Stimulated activated CD8-positive, alpha-beta memory T cell treated with anti-CD3 and anti-CD28 coated beads, Interleukin-4, amount 100 ng/mL, for 24 hours (primary cell): ENCODE results near the gene FBLN2.

ENCODE experiments used
- DNase-seq: peaks from one replicate; pipeline ENCODE4 v3.0.0-alpha.2; 2020; ENCODE audit warnings: low read depth

The FBLN2 gene

DNA sequence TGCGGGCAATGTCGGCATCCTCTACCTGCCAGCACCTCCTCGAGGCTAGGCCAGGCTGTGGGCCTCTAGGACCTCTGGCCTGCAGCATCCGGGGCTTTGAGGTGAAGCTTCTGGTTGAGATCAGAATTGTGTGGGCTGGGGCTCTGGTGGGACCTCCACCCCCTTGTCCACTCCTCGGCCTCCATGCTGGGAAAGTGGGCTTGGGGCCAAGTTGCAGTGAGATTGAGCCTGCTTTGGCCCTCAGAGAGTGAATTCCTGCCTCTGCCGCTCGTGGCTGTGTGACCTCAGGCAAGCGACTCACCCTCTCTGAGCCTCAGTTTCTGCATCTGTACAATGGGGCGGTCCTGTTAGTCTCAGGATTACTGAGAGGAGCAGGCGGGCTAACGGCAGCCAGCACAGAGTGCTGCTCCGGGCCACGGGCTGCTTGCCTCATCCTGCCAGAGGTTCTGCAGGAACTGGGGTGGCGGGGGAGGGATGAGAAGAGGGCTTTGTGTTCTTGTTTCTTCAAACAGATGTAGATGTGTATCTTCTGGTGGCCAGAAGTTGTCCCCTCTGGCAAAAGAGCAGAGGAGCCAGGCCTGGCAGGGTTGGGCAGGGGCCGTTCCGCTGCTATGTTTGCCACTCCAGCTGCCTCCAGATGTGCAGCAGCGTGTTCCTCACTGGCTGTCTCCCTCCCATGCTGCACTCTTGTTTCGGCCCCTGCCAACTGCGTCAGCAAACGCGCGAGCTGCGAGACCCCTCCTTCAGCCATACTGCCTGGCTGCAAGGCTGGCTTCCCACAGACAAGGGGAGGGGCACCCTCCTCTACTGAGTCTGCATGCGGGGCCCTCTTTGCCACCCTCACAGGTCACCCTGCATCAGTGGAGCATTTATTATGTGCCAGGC, 33.7 kb downstream of the FBLN2 start:
- no peak for DNase-seq

DNA sequence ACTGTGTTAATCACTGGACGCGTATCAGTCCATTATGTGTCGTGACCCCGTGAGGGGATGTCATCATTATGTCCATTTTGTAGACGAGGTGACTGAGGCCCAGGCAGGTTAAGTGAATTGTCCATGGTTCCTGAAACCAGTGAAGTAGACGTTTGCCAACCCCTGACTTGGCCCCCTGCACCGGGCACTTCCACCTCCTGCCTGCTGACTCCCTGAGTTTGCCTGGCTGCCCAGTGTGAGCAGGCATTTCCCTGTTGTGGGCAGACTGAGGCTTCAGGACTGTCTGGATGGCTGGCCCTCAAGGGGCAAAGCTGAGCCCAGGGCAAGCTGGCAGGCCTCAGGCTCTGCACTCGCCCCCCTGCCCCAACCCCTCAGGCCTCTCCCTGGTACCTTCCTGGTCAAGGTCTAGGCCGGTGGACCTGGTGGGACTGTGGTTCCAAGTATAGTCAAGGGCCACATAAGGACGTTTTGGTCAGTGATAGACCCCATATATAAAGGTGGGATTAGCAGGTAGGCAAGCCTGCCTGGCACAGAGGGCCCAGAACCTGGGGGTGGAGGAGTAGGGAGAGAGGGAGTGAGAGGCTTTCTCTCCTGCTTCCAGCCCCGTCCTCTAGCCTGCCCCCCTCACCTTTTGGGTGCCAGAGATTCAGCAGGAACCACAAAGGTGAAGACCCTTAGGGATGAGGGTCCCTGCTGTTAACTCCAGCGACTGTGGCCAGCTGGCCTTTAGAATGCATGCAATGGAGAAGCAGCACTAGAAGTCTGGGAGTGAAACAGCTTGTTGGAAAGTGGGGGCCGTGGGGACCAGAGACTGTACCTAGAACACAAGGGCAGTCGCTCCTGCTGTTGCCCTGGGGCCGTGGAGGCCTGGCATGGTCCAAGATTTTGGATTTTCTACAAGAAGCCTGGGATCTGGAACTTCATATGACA, 34.6 kb downstream of the FBLN2 start:
- no peak for DNase-seq

DNA sequence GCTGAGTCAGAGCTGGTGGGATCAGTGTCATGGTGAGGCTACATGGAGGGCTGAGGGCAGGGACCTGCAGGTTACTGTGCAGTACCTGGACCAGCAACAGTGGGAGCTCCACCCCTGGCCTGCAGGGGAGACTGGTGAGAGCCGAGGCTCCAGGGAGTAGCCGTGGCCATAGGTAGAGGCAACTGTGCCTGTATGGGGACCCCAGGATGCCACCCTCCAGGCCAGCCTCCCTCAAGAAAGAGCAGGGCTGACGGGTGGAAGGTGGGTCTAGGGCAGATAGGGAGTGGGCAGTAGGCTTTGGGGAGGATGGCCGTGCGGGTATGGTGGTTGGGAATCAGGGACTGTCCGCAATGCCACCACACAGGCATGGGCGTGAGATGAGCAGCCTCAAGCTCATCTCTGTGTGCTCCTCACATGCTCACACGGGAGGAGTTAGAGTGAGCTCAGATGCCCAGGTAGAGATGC, 35.5 kb downstream of the FBLN2 start:
- no peak for DNase-seq

GRCh38 chr3:13584901-13585300, 36.0 kb downstream of the FBLN2 start:
- no peak for DNase-seq

GRCh38 chr3:13587442-13587841, 38.5 kb downstream of the FBLN2 start:
- DNase-seq = no peak

DNA sequence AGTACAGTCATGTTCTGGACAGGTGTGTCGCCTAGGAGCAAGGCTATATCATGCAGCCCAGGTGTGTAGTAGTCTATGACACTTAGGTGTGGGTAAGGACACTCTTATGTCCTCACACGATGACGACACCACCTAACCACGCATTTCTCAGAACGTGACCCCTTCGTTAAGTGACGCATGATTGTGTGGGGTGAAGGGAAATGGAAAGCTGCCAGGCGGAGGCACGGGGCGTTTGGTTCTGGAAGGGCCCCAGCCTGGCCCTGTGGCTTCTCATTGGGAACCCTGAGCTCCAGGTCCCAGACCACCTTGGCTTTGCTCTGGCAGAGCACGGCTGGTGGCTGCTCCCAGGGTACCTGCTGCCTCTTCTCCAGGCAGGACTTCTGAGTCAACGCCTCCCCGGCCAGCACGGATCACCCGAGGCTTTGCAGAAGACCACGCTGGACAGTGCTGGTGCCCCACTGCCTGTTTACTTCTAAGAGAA, 39.3 kb downstream of the FBLN2 start:
- DNase-seq = no peak

GRCh38 chr3:13588993-13589392, 40.1 kb downstream of the FBLN2 start:
- no peak for DNase-seq

DNA sequence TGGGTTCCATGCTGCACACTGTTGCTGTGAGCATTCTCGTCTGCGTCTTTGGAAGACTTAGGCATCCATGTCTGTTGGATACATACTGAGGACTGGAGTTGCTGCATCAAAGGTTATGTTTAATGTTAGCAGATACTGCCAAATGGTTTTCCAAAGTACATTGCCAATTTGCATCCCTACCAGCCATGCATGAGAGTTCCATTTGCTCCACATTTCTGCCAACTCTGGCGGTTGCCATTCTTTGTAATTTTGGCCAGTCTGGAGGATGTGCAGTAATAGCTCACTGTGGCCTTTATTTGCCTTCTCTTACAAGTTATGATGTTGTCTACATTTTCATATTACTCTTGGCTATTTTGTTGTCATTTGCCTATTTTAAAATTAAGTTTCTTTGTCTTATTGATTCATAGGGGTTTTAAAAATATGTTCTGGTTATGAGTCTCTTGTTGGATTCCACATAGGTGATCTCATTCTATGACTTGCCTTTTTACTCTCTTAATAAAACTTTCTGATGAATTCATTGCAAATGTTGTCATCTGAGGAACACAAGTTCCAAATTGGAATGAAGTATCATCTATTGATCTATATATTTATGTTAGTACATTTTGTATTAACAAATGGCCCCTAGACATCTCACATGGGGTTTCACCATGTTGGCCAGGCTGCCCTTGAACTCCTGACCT, 42.1 kb downstream of the FBLN2 start:
- DNase-seq = no peak

DNA sequence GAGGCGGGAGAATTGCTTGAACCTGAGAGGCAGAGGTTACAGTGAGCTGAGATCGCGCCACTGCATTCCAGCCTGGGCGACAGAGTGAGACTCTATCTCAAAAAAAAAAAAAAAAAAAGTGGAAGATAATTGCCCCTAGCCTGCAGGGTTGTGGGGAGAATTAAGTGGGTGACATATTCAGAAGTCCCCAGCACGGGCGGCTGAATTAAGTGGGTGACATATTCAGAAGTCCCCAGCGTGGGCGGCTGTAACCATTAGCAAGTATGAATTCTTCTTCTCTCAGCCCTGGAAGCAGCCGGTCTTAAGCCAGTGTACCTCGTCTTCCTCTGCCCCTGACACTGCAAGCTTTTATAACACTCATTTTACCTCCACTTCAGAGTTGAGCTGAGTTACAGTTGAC, 44.7 kb downstream of the FBLN2 start:
- DNase-seq = no peak

DNA sequence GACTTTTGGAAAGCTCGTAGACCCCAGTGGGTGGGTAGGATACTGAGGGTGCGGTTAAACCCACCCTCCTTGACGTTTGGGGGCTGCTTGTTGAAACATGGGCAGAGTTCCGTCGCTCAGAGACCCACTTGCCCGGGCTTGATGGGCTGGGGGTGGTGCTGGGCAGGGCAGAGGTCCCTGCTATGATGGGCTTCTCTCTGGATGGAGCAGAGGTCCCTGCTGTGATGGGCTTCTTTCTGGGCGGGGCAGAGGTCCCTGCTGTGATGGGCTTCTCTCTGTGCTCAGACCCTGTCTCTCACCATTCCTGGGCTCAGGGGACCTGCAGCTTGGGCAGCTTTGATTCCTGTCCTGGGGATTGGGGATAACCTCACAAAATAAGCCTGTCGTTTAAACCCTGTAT, 45.2 kb downstream of the FBLN2 start:
- DNase-seq = no peak

DNA sequence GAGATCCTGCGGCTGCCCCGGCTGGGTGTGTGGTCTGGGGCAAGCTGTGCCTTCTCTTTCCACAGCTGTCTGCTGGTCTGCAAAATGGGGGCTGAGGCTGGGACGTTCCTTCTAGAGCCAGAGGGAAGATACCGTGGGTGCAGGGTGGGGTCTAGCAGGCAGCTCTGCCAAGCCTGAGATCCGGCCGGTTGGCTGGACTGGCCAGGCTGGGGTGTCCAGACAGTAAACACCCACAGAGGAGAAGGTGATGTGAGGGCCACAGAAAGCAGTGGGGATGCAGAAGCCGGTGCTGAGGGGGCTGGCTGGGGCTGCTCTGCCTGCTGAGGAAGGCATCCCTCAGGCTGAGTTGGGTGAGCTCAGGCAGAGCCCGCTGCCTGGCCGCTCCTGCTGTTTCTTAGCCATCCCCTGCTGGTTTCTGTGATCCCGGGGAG, 46.1 kb downstream of the FBLN2 start:
- DNase-seq = no peak

- no peak for DNase-seq
Observed at GRCh38 chr3:13595485-13595884, 46.6 kb downstream of the FBLN2 start.

GRCh38 chr3:13596426-13597205, 47.7 kb downstream of the FBLN2 start:
- DNase-seq = no peak

GRCh38 chr3:13597661-13598060, 48.7 kb downstream of the FBLN2 start:
- DNase-seq = no peak

DNA sequence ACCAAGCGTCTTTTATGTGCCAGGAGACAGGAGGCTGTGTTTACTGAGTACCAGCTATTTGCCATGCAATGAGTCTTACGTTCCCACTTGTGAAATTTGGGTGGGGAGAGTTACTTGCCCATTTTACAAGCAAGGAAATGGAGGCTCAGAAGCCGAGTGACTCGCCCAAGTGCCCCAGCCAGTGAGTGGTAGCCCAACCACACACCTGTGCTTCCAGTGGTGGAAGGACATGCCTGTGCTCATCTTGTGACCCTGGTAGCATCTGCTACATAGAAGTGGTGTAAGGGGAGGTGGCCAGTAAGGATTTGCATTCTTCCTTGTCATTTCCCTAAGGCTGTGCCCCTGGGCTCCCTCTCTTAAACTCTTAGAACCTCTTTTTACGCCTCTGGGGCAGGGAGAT, 49.3 kb downstream of the FBLN2 start:
- no peak for DNase-seq

- DNase-seq = no peak
Observed at GRCh38 chr3:13598926-13599886, 50.3 kb downstream of the FBLN2 start.

DNA sequence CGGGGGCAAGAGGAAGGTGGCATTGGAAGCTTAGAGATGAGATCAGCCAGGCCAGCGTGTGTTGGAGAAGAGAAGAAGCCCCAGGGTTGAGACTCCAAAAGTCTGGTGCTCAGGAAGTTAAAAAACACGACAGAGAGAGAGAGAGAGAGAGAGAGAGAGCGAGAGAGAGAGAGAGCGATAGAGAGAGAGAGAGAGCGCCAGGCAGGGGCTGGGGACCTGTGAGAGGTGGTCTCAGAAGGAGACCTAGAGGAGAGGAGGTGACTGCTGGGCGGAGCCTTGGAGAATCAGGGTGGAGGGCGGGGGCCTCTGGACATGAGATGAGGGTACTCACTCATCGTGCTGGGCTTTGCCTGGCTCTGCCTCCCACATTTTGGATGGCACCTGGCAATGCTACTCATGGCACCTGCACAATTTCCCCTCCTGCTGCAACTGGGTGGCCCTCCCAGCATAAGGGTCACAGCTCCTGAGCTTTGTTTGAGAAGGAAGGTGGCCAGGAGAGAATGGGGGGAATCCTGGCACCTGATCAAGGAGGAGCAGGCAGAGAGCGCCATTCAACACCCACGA, 51.0 kb downstream of the FBLN2 start:
- DNase-seq = no peak

- DNase-seq = no peak
Observed at GRCh38 chr3:13600950-13601691, 52.2 kb downstream of the FBLN2 start.

- DNase-seq = no peak
Observed at GRCh38 chr3:13601692-13602080, 52.8 kb downstream of the FBLN2 start.
